ENCODE data around the gene PGP. TPM values are rescaled to one million over a fixed set of nuclear protein-coding genes. Genes with fewer than 3 reads are reported as not detected.

PGP gene
- total RNA-seq, 1 experiment from 2014 or later, result 13.1 TPM

DNA sequence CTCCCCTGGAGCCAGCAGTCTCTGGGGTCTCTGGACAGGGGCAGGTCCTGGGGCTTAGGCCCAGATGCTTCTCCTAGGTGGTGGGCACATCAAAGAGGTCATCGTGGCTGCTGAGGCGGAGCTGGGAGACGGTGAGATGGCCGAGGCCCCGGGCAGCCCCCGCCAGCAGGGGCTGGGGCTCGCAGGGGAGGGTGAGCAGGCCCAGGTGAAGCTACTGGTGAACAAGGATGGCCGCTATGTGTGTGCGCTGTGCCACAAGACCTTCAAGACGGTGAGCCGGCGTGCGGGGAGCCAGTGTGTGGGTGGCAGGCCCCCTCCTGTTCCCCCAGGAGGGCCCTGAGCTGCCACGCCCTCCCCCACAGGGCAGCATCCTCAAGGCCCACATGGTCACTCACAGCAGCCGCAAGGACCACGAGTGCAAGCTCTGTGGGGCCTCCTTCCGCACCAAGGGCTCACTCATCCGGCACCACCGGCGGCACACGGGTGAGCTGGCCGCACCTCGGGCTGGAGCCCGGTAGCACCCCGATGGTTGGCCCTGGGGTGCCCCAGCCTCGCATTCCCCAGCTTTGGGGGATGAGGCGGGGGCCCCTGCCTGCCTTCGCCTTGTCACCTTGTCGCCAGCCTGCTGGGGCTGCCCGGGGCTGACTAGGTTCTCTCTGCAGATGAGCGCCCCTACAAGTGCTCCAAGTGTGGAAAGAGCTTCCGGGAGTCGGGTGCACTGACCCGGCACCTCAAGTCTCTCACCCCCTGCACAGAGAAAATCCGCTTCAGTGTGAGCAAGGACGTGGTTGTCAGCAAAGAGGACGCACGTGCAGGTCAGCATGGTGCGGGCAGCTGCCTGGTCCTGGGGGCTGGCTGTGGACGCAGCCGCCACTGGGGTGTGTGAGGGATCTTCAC, 17.7 kb upstream of the PGP start:
- no peaks in the 10 kb centered on the region for H3K27me3 ChIP-seq
- no peaks in the 10 kb centered on the region for H3K9me3 ChIP-seq (replicated peaks)
- no peak overlapping the region for H3K27ac ChIP-seq
- no peak overlapping the region for H3K4me3 ChIP-seq
- peaks cover 16% of the 10 kb centered on the region for H3K36me3 ChIP-seq
- DNase-seq, result no peak
- H3K4me1 ChIP-seq, result peaks cover 22% of the 10 kb centered on the region

DNA sequence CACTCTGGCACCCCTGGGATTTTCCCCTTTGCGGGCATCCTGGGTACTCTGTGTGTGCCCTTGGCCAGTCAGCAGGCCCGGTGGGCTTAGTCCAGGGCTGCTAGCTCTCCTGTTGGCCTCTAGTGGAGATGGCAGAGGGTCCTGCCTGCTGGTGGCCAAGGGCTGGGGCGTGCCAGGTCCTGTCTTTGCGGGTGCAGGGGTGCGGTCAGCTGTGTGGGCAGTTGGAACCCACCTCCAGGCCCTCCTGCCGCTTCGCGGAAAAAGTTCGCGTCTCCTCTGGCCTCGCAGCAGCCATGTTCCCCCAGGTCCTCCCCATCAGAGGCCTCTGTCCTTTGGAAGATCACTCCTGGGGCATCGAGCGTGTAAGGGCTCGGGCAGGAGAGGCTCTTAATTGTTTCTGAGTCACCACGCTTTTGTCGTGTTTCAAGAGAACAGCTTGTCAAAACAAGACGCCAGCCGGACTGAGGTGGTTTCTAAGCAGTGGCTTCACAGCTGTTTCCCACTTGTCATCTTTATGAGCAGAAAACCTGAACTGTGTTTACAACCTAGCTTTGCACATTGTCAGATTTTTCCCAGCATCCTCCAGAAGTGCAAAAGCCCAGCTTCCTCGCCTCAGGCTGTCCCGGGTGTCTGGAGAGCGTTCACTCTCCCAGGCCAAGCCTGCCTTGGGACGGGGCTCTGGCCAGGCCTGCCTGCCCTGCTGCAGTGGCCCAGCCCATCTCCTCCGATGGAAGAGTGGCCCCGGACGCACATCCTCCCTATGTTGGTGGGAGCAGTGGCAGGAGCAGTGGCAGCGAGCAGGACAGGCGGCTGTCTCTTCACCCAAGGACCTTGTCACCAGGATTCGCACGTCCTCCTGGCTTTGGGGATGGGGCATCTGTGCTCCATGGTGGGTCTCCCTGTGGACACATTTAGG, 16.6 kb upstream of the PGP start:
- peaks cover 14% of the 10 kb centered on the region for H3K36me3 ChIP-seq
- peak; percentile 92 to 95 for DNase-seq
- H3K4me3 ChIP-seq, result no peak overlapping the region
- peaks cover 22% of the 10 kb centered on the region for H3K4me1 ChIP-seq
- H3K27me3 ChIP-seq, result no peaks in the 10 kb centered on the region
- peak overlapping the region; percentile 61 for H3K27ac ChIP-seq
- H3K9me3 ChIP-seq (replicated peaks), result no peaks in the 10 kb centered on the region

DNA sequence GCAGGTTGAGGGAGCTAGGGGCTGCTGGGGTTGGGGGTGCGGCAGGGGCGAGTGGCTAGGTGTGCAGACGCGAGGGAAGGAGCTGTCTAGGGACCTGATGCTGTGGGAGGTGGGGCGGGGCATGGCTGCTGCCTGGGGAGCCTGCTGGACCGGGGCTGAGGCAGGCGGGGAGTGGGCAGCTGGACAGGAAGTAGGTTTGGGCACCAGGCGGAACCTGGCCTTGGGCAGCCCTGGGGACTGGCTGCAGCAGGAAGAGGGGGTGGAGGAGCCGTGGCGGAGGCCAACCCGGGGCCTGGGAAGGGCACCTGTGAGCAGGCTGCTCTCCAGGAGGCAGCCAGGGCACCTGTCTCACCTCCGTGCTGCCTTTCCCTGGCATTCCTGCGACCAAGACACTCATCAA, 15.7 kb upstream of the PGP start:
- H3K4me1 ChIP-seq, result peaks cover 22% of the 10 kb centered on the region
- no peaks in the 10 kb centered on the region for H3K27me3 ChIP-seq
- H3K4me3 ChIP-seq, result no peak overlapping the region
- peak overlapping the region; percentile 61 for H3K27ac ChIP-seq
- no peaks in the 10 kb centered on the region for H3K9me3 ChIP-seq (replicated peaks)
- DNase-seq, result no peak
- peaks cover 13% of the 10 kb centered on the region for H3K36me3 ChIP-seq

DNA sequence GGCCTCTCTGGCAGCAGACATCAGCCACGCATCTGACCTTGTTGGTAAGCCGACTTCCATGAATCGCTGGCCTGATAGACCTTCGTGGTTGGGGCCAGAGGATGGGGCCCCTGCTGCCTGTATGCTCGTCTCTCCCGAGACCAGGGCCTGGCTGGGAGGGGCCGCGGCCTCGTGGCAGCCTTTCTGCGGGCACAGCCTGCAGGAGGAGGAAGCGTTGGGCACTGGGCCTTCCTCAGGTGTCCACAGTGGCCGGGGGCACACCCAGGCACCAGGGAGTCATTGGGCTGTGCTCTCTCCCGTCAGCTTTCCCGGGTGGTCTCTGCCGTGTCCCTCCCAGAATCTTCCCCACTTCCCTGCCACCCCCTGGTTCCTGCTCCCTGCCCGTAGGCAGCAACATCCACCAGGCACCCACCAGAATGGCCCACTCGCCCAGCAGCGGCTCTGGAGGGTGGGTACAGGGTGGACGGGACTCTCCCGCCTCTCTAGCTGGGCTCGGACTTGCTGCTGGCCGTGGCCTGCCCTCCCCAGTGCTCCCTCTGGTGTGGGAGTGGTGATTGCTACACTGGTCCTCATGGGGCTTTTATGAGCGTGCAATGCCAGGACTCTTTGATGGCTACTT, 15.1 kb upstream of the PGP start:
- Histone ChIP-seq H3K9me3 (replicated peaks) (no peaks in the 10 kb centered on the region), H3K4me3 (no peak overlapping the region), H3K27ac (no peak overlapping the region), H3K36me3 (peaks cover 10% of the 10 kb centered on the region), H3K4me1 (peaks cover 22% of the 10 kb centered on the region), H3K27me3 (no peaks in the 10 kb centered on the region)
- no peak for DNase-seq

DNA sequence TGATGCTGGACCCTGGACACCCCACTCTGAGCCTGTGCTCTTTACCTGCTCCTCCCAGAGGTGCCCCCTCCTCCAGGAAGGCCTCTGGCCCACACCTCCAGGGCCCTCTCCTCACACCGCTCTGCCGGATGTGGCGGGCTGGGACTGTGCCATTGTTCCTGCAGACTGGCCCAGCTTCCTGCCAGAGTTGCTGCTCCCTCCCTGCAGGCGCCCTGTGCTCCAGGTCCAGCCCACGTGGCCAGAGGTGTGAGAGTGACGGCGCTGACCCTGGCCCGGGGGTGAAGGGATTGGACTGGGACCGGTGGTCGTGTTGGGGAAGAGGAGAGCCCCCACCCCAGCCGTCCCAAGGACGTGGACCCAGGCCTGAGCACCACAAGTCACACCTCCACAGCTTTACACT, 14.5 kb upstream of the PGP start:
- Histone ChIP-seq H3K9me3 (replicated peaks) (no peaks in the 10 kb centered on the region), H3K27ac (no peak overlapping the region), H3K36me3 (peaks cover 10% of the 10 kb centered on the region), H3K27me3 (no peaks in the 10 kb centered on the region), H3K4me3 (no peak overlapping the region), H3K4me1 (peaks cover 22% of the 10 kb centered on the region)
- DNase-seq, result no peak

DNA sequence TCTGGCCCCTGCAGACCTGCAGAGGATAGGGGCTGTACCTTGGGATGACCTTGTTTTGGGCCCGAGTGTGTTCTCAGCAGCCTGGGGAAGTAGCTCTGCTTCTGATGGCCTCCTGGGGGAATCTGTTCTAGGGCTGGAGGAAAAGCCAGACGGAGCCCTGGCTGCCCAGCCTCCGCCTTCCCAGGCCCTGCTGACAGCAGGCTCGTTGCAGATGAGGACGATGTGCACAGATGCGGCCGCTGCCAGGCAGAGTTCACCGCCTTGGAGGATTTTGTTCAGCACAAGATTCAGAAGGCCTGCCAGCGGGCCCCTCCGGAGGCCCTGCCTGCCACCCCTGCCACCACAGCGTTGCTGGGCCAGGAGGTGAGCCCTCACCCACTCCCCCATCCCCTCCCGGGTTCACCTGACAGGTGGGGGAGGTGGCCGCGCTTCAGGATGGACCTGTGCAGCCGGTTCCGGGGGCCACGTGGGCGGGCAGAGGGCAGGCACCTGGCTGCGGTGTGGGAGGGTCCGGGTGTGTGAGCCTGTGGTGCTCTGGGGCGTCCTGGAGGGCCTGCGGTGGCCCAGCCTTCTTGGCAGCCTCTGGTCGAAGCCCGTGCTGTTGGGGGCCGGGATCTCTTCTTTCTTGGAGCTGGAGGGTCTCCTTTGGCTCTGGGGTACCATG, 13.7 kb upstream of the PGP start:
- H3K27ac ChIP-seq, result no peak overlapping the region
- no peaks in the 10 kb centered on the region for H3K9me3 ChIP-seq (replicated peaks)
- peaks cover 22% of the 10 kb centered on the region for H3K4me1 ChIP-seq
- no peak for DNase-seq
- peaks cover 7% of the 10 kb centered on the region for H3K36me3 ChIP-seq
- no peaks in the 10 kb centered on the region for H3K27me3 ChIP-seq
- H3K4me3 ChIP-seq, result no peak overlapping the region

DNA sequence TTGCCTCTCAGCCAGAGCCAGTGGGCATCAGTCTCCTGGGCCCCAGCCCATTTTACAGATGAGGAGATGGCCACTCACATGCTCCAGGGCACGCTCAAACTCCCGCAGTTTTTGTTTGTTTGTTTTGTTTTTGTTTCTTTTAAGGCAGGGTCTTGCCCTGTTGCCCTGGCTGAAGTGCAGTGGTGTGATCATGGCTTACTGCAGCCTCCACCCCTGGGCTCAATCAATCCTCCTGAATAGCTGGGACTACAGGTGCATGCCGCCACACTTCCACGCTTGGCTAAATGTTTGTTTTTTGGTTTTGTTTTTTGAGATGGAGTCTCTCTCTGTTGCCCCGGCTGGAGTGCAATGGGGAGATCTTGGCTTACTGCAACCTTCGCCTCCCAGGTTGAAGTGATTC, 12.3 kb upstream of the PGP start:
- no peak overlapping the region for H3K27ac ChIP-seq
- no peak overlapping the region for H3K4me3 ChIP-seq
- H3K4me1 ChIP-seq, result peaks cover 19% of the 10 kb centered on the region
- H3K27me3 ChIP-seq, result no peaks in the 10 kb centered on the region
- H3K36me3 ChIP-seq, result peaks cover 3% of the 10 kb centered on the region; the same call in 1 of the 2 replicates
- DNase-seq, result no peak
- H3K9me3 ChIP-seq (replicated peaks), result no peaks in the 10 kb centered on the region

DNA sequence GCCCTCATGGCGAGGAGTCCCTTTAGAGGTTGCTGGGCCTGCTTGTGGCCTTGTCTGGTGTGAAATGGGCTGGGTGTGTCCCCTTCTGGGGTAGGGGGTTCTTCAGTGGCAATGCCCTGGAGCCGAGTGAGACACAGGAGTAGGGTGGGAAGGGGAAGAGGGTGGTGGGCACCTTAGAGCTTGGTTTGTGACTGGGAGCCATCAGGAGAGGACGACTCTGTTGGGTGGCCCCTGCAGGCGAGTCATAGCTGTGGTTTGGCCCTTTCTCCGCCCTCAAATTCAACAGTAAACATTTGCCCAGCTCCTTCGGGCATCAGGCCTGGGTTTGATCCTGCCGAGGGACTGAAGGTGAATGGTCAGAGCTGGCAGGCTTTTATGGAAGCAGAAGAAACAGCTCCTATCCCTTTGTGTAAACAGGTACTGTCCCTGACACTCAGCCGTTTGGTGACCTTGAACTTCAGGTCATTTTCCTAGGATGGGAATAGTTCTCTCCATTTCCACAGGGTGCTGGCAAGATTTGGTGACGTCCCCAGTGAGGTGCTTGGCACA, 11.7 kb upstream of the PGP start:
- no peaks in the 10 kb centered on the region for H3K27me3 ChIP-seq
- H3K4me3 ChIP-seq, result no peak overlapping the region
- DNase-seq, result no peak
- H3K36me3 ChIP-seq, result peaks cover 3% of the 10 kb centered on the region; the same call in 1 of the 2 replicates
- no peaks in the 10 kb centered on the region for H3K9me3 ChIP-seq (replicated peaks)
- H3K4me1 ChIP-seq, result peaks cover 14% of the 10 kb centered on the region
- no peak overlapping the region for H3K27ac ChIP-seq

DNA sequence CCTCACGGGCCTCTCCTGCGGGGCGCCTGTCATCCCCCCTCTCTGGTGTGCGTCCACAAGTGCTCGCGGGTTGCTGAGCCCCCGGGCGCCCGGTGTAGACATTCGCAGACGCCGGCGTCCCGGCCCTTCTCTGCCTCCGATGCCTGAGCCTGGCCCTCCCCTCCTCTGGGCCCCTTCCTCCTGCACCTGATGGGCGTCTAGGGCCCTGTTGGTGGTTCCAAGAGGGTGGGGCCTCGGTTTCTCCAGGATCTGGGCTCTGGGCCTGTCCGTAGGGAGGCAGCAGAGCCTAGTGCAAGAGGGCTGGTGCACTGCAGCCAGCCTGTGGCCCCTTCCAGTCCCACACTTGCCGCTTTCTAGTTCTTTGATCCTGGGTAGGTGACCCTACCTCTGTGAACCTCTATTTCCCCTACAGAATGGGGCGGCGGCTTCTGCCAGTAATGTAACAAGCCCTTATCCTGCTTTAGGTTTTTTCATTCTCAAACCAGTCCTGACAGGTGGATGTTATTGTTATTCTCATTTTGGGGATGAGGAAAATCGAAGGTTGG, 9.4 kb upstream of the PGP start:
- H3K36me3 ChIP-seq, result peaks cover 1% of the 10 kb centered on the region; the same call in 1 of the 2 replicates
- DNase-seq, result peak; percentile 36 to 45

DNA sequence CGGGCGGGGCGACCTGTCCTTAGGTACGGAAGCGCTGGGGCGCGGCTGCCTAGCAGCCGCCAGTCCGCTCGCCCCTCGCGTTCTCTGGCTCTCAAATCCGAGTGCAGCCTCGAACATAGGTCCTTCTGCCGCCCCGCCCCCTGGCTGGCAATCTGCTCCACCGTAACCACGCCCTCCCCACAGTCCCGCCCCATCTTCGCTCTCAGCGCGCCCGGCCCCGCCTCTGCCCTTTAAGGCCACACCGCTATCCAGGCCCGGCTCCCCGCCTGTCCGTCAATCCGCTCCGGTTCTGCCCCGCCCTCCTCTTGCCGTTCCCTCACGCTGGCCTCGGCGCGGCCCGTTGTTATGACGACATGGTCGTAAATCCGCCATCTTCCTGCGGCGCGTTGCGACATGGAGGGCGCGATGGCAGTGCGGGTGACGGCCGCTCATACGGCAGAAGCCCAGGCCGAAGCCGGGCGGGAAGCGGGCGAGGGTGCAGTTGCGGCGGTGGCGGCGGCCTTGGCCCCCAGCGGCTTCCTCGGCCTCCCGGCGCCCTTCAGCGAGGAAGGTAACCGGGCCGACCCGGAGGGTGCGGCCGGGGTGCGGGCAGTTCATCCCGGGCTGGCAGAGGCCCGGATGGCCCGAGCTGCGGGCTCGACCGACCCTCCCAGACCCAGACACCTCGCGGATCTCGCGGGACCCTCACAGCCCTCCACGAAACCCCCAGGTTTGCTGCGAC, 8.7 kb upstream of the PGP start, which contains the start of gene E4F1:
Gene E4F1 (plus strand): TSS at position 371 of the 721 bp plus-strand sequence. CDS start 23 bp downstream, at position 394.
- no peaks in the 10 kb centered on the region for H3K4me1 ChIP-seq
- no peaks in the 10 kb centered on the region for H3K27me3 ChIP-seq
- H3K36me3 ChIP-seq, result no peaks in the 10 kb centered on the region
- H3K9me3 ChIP-seq (replicated peaks), result no peaks in the 10 kb centered on the region
- DNase-seq, result peak; percentile 99
- H3K27ac ChIP-seq, result peak within 1 kb of the TSS; percentile 57
- H3K4me3 ChIP-seq, result peak within 1 kb of the TSS; percentile 87

More for the DNA sequence above, 9.4 kb upstream of the PGP start:
- peak overlapping the region; percentile 57 for H3K27ac ChIP-seq
- H3K9me3 ChIP-seq (replicated peaks), result no peaks in the 10 kb centered on the region
- peak overlapping the region; percentile 87 for H3K4me3 ChIP-seq
- H3K4me1 ChIP-seq, result no peaks in the 10 kb centered on the region
- H3K27me3 ChIP-seq, result no peaks in the 10 kb centered on the region

DNA sequence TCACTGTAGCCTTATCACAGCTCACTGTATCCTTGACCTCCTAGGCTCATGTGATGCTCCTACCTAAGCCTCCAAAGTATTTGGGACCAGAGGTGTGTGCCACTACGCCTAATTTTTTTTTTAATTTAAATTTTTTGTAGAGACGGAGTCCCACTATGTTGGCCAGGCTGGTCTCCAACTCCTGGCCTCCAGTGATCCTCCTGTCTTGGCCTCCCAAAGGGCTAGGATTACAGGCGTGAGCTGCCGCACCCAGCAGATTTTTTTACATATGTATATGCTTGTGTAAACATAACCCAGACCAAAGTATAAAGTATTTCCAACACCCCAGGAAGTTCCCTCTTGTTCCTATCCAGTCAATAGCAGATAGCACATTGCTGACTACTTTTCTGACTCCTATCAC, 1.7 kb upstream of the PGP start:
- H3K27ac ChIP-seq, result no peak overlapping the region
- H3K9me3 ChIP-seq (replicated peaks), result no peaks in the 10 kb centered on the region
- H3K4me3 ChIP-seq, result no peak overlapping the region
- H3K4me1 ChIP-seq, result peaks cover 5% of the 10 kb centered on the region; the same call in 1 of the 2 replicates
- H3K36me3 ChIP-seq, result 0 out of 2 replicates have a peak, but pooled peaks cover 2% of the 10 kb centered on the region
- DNase-seq, result no peak
- H3K27me3 ChIP-seq, result no peaks in the 10 kb centered on the region

DNA sequence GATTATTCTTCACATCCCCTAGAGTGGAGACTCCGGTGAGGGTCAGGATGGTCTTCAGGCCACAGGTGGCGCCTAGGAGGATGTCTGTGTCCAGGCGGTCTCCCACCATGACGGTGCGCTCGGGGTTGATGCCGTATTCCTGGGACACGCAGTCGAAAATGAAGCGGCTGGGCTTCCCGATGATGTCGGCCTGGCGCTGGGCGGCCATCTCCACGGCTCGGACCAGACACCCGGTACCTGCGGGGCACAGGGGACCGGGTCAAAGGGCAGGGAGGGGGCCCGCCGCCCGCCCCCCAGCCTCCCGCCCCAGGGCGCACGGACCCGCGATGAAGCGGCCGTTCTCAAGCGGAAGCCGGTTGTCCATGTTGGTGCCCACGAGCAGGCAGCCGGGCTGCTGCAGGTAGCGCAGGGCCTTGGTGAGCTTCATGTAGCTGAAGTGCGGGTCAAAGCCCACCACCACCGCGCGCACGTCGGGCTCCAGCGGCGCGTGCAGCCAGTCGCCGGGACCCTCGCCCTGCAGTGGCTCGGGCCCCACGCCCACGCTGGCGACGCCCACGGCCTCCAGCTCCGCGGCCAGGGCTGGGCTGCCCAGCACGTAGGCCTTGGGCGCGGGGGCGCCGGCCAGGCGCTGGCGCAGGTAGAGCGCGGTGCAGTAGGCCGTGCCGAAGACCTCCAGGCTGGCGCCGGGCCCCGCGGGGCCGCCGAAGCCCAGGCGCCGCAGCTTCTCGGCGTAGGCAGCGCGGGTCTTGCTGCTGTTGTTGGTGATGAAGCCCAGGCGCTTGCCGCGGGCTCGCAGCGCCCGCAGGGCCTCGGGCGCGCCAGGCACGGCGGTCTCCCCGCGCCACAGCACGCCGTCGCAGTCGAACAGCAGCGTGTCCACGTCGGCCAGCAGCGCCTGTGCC, 572 bp downstream of the PGP start:
- H3K36me3 ChIP-seq, result 0 out of 2 replicates have a peak, but pooled peaks cover 2% of the 10 kb centered on the region
- H3K27ac ChIP-seq, result no peak overlapping the region
- H3K9me3 ChIP-seq (replicated peaks), result no peaks in the 10 kb centered on the region
- no peaks in the 10 kb centered on the region for H3K27me3 ChIP-seq
- peak overlapping the region; percentile 96 for H3K4me3 ChIP-seq
- peak in 1 of 2 experiments; percentile 26 for DNase-seq
- peaks cover 5% of the 10 kb centered on the region; the same call in 1 of the 2 replicates for H3K4me1 ChIP-seq
